ENCODE data around the gene EPHB2.

Gene EPHB2

DNA sequence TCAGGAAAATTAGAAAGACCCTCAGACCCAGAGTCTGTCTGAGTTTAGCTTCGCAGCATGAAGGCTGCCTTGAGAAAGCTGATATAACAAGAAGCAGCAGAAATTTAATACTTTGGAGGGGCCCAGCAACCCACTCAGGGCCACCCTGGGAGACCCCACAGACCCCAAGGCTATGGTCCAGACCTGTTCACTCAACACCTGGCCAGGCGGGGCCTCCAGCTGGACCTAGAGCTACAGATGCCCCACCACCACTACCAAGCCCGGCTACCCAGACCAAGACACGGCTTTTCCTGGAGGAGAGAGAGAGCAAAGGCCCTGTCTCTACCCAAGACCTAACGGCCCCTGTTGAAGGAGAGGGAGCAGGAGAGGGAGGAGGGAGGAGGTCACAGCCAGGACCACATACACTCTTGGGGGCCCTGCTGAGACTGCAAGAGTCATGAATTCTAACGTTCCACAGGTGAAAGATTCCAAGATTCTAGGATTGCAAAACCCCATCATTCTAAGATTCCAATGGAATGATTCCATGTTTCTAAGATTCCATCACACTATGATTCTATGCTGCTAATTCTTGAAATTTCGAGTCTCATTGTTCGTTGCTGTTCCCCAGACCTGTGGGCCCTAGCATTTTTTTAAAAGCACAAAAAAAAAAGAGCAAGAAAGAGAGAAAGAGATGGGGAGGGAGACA lies 208.8 kb downstream of the EPHB2 start:
- no peak for FAIRE-seq
- DNase-seq (ENCODE audit: insufficient read length, low spot score) = no peak
- TF ChIP-seq, protein P1, sequence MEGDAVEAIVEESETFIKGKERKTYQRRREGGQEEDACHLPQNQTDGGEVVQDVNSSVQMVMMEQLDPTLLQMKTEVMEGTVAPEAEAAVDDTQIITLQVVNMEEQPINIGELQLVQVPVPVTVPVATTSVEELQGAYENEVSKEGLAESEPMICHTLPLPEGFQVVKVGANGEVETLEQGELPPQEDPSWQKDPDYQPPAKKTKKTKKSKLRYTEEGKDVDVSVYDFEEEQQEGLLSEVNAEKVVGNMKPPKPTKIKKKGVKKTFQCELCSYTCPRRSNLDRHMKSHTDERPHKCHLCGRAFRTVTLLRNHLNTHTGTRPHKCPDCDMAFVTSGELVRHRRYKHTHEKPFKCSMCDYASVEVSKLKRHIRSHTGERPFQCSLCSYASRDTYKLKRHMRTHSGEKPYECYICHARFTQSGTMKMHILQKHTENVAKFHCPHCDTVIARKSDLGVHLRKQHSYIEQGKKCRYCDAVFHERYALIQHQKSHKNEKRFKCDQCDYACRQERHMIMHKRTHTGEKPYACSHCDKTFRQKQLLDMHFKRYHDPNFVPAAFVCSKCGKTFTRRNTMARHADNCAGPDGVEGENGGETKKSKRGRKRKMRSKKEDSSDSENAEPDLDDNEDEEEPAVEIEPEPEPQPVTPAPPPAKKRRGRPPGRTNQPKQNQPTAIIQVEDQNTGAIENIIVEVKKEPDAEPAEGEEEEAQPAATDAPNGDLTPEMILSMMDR (IDR thresholded peaks at IDR 0.05; ENCODE audit: insufficient read depth, missing control alignments) = no peak

GRCh38 chr1:22920026-22920733 lies 209.5 kb downstream of the EPHB2 start:
- TF ChIP-seq, protein P1 (IDR thresholded peaks at IDR 0.05; ENCODE audit: insufficient read depth, missing control alignments) = no peak

GRCh38 chr1:22920734-22921451 lies 210.3 kb downstream of the EPHB2 start:
- DNase-seq (ENCODE audit: insufficient read length, low spot score) (no peak), FAIRE-seq (no peak)
- TF ChIP-seq, protein P1 (IDR thresholded peaks at IDR 0.05; ENCODE audit: insufficient read depth, missing control alignments) = no peak

More at GRCh38 chr1:22920026-22920733, 209.5 kb downstream of the EPHB2 start:
- DNase-seq (ENCODE audit: insufficient read length, low spot score) (no peak), FAIRE-seq (no peak)

- TF ChIP-seq, protein P1 (IDR thresholded peaks at IDR 0.05; ENCODE audit: insufficient read depth, missing control alignments) = no peak
- DNase-seq (ENCODE audit: insufficient read length, low spot score) (no peak), FAIRE-seq (no peak)
Measured at GRCh38 chr1:22921452-22922126, 210.9 kb downstream of the EPHB2 start.

DNA sequence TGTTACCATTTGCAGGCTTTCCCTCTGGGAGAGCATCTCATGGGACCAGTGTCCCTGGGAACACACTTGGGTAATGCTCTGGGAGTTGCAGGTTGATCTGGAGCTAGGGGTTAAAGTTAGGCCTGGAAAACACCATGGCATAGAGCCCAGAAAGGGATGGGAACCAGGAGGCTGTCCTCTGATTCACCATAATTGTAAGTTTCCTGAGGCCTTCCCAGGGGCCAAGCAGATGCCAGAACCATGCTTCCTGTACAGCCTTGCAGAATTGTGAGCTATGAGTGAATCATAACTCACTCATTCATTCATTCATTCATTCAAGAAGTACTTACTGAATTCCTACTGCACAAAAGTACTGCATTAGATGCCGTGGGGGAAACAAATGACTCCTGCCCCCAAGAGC lies 212.0 kb downstream of the EPHB2 start:
- TF ChIP-seq, protein P1 (IDR thresholded peaks at IDR 0.05; ENCODE audit: insufficient read depth, missing control alignments) = no peak
- FAIRE-seq (no peak), DNase-seq (ENCODE audit: insufficient read length, low spot score) (no peak)

- TF ChIP-seq, protein P1 (IDR thresholded peaks at IDR 0.05; ENCODE audit: insufficient read depth, missing control alignments) = no peak
- DNase-seq (ENCODE audit: insufficient read length, low spot score) (no peak), FAIRE-seq (no peak)
Measured at GRCh38 chr1:22925111-22925510, 214.5 kb downstream of the EPHB2 start.
